ENCODE results near the gene GJA1.
"Not testable (repeated sequence)": the region's sequence is repeated elsewhere in the genome, so short reads cannot be mapped to it uniquely, and the experiment has no call there.

GJA1 gene

GRCh38 chr6:121437851-121438651 lies 2.6 kb downstream of the GJA1 start:
- no peak for DNase-seq

GRCh38 chr6:121438869-121439268 lies 3.4 kb downstream of the GJA1 start:
- no peak for DNase-seq

GRCh38 chr6:121439475-121439874 lies 4.0 kb downstream of the GJA1 start:
- DNase-seq = no peak

GRCh38 chr6:121439926-121440325 lies 4.5 kb downstream of the GJA1 start:
- DNase-seq = no peak

GRCh38 chr6:121441477-121441876 lies 6.0 kb downstream of the GJA1 start:
- no peak for DNase-seq

- DNase-seq = no peak
Measured at GRCh38 chr6:121442576-121442975, 7.1 kb downstream of the GJA1 start.

- no peak for DNase-seq
Measured at GRCh38 chr6:121443971-121444541, 8.6 kb downstream of the GJA1 start.

- DNase-seq = not testable (repeated sequence)
Measured at GRCh38 chr6:121446705-121447104, 11.3 kb downstream of the GJA1 start.

GRCh38 chr6:121447746-121448145 lies 12.3 kb downstream of the GJA1 start:
- DNase-seq = not testable (repeated sequence)

GRCh38 chr6:121448528-121448927 lies 13.1 kb downstream of the GJA1 start:
- DNase-seq = not testable (repeated sequence)

GRCh38 chr6:121449331-121449730 lies 13.9 kb downstream of the GJA1 start:
- DNase-seq = no peak

GRCh38 chr6:121450242-121450641 lies 14.8 kb downstream of the GJA1 start:
- DNase-seq = no peak

GRCh38 chr6:121451250-121451649 lies 15.8 kb downstream of the GJA1 start:
- DNase-seq = no peak

GRCh38 chr6:121453191-121453590 lies 17.7 kb downstream of the GJA1 start:
- no peak for DNase-seq

GRCh38 chr6:121460170-121460569 lies 24.7 kb downstream of the GJA1 start:
- no peak for DNase-seq

- DNase-seq = no peak
Measured at GRCh38 chr6:121463087-121463486, 27.6 kb downstream of the GJA1 start.

- no peak for DNase-seq
Measured at GRCh38 chr6:121465101-121465500, 29.7 kb downstream of the GJA1 start.

- no peak for DNase-seq
Measured at GRCh38 chr6:121479486-121480098, 44.1 kb downstream of the GJA1 start.

- no peak for DNase-seq
Measured at GRCh38 chr6:121480099-121480713, 44.8 kb downstream of the GJA1 start.

- no peak for DNase-seq
Measured at GRCh38 chr6:121482004-121482693, 46.7 kb downstream of the GJA1 start.

- no peak for DNase-seq
Measured at GRCh38 chr6:121482751-121483150, 47.3 kb downstream of the GJA1 start.

- no peak for DNase-seq
Measured at GRCh38 chr6:121485359-121485811, 49.9 kb downstream of the GJA1 start.

- DNase-seq = no peak
Measured at GRCh38 chr6:121491576-121491975, 56.1 kb downstream of the GJA1 start.
